BLaER1 (cell line): ENCODE results near the gene AASDH.

Source experiments
- H3K27ac ChIP-seq: shearing (Covaris generic); formaldehyde crosslinking; 2 replicates; pipeline ENCODE4 v1.8.1; 2022
- H3K27me3 ChIP-seq: shearing (Covaris generic); formaldehyde crosslinking; 2 replicates; pipeline ENCODE4 v1.8.1; 2022
- H3K36me3 ChIP-seq: shearing (Covaris generic); formaldehyde crosslinking; 2 replicates; pipeline ENCODE4 v1.8.1; 2022
- H3K4me1 ChIP-seq: shearing (Covaris generic); formaldehyde crosslinking; 2 replicates; pipeline ENCODE4 v1.8.1; 2022
- H3K4me2 ChIP-seq: shearing (Covaris generic); formaldehyde crosslinking; 2 replicates; pipeline ENCODE4 v1.8.1; 2022
- H3K4me3 ChIP-seq: shearing (Covaris generic); formaldehyde crosslinking; 2 replicates; pipeline ENCODE4 v1.8.1; 2022
- H3K9ac ChIP-seq: shearing (Covaris generic); formaldehyde crosslinking; 2 replicates; pipeline ENCODE4 v1.8.1; 2022
- H3K9me3 ChIP-seq: shearing (Covaris generic); formaldehyde crosslinking; 2 replicates; pipeline ENCODE4 v1.8.1; 2022
- H4K20me1 ChIP-seq: shearing (Covaris generic); formaldehyde crosslinking; 2 replicates; pipeline ENCODE4 v1.8.1; 2022
- Cebpa-rat ChIP-seq: shearing (Covaris generic); IDR thresholded peaks from 2 replicates; pipeline ENCODE4 v1.8.1; 2022

AASDH gene

DNA sequence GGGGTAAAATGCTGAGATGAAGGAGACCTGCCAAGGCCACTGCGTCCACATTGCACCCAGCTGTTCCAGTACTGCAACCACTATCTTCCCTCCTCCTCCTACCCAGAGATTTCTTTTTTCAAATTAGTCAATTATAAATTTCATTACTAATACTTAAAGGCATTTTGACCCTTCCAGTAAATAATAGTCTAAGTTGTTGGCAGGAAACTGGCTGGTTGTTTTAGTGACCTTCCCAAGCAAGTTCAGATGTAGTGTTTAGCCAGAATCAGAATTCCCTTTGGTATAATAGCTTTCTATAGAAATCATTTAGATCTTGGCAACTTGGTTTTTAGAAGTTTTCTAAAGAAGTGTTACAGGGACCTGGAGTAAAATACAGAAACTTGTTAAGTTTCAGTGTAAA is 66.0 kb downstream of the AASDH start:
- no peak overlapping the region for H3K9ac ChIP-seq
- H3K36me3 ChIP-seq, result peaks cover 94% of the 10 kb centered on the region
- no peak overlapping the region for H3K4me3 ChIP-seq
- no peaks in the 10 kb centered on the region for H3K9me3 ChIP-seq
- no peak overlapping the region for H3K27ac ChIP-seq
- no peaks in the 10 kb centered on the region for H3K4me1 ChIP-seq
- H4K20me1 ChIP-seq, result no peaks in the 10 kb centered on the region
- H3K4me2 ChIP-seq, result no peak overlapping the region
- TF ChIP-seq Cebpa-rat, result no peak
- no peaks in the 10 kb centered on the region for H3K27me3 ChIP-seq

DNA sequence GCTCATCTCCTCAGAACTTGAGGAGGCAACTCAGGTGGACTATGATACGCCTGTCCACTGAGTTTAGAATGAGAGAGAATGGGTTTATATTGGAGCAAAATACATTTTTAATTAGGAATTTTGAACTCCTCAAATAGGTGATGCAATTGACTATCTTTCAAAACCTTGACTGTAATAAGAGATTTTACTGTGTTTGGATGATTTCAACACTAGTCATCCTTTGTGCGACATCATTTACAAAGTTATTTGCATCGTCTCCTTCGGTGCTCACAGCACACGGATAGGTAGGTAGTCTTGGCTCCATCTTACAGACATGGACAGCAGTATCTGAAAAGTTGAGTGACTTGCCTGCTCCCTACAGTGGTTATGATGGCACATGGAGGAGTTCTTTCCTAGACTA is 67.0 kb downstream of the AASDH start:
- H4K20me1 ChIP-seq, result no peaks in the 10 kb centered on the region
- H3K4me2 ChIP-seq, result no peak overlapping the region
- no peaks in the 10 kb centered on the region for H3K4me1 ChIP-seq
- H3K4me3 ChIP-seq, result no peak overlapping the region
- no peaks in the 10 kb centered on the region for H3K27me3 ChIP-seq
- H3K9me3 ChIP-seq, result no peaks in the 10 kb centered on the region
- no peak overlapping the region for H3K9ac ChIP-seq
- no peak overlapping the region for H3K27ac ChIP-seq
- no peak for TF ChIP-seq Cebpa-rat
- peaks cover 94% of the 10 kb centered on the region for H3K36me3 ChIP-seq

DNA sequence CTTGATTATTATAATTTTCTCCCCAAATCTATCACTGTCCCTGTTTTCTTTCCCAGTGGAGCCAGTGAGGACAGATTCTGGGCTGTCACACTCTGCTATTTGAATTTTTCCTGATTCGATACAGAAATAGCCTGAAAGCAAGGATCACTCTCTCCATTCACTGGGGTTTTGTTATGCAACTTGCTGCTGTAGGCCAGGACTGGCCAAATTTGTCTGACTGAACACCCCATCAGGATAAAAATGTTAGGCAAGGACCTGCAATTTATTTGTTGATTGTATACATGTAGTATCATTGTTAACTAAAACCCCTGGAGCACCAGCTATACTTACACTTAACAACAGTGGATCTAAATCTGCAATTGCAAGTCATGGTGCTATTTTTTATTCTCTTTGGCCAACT is 68.7 kb downstream of the AASDH start:
- H3K4me2 ChIP-seq, result no peak overlapping the region
- TF ChIP-seq Cebpa-rat, result no peak

DNA sequence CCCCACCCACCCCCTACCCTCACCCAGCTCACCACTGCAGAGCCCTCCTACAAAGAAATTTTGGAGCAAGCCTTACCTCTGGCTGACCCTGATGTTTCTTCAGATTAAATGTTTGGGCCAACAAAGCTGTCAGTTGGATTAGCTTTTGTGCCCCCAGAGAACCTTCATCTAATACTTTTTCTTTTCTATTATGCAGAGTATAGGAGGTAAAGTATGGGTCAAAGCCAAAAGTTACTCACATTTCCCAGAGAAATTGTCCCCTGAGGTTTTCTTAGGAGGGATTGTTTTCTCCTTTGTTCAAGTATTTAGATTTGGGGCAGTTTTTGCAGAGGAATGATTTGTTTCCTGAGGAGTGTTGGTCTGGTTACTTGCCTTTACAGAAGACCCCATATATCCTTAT is 69.5 kb downstream of the AASDH start:
- Histone ChIP-seq H3K27me3 (no peaks in the 10 kb centered on the region), H3K36me3 (peaks cover 94% of the 10 kb centered on the region), H3K27ac (no peak overlapping the region), H3K9me3 (peaks cover 17% of the 10 kb centered on the region; the same call in 1 of the 2 replicates), H3K9ac (no peak overlapping the region), H3K4me3 (no peak overlapping the region), H3K4me1 (no peaks in the 10 kb centered on the region), H3K4me2 (no peak overlapping the region), H4K20me1 (no peaks in the 10 kb centered on the region)
- TF ChIP-seq Cebpa-rat, result no peak

More for the DNA sequence above, 68.7 kb downstream of the AASDH start:
- Histone ChIP-seq H4K20me1 (no peaks in the 10 kb centered on the region), H3K4me1 (no peaks in the 10 kb centered on the region), H3K9ac (no peak overlapping the region), H3K27me3 (no peaks in the 10 kb centered on the region), H3K9me3 (peaks cover 17% of the 10 kb centered on the region; the same call in 1 of the 2 replicates), H3K4me3 (no peak overlapping the region), H3K36me3 (peaks cover 94% of the 10 kb centered on the region), H3K27ac (no peak overlapping the region)

DNA sequence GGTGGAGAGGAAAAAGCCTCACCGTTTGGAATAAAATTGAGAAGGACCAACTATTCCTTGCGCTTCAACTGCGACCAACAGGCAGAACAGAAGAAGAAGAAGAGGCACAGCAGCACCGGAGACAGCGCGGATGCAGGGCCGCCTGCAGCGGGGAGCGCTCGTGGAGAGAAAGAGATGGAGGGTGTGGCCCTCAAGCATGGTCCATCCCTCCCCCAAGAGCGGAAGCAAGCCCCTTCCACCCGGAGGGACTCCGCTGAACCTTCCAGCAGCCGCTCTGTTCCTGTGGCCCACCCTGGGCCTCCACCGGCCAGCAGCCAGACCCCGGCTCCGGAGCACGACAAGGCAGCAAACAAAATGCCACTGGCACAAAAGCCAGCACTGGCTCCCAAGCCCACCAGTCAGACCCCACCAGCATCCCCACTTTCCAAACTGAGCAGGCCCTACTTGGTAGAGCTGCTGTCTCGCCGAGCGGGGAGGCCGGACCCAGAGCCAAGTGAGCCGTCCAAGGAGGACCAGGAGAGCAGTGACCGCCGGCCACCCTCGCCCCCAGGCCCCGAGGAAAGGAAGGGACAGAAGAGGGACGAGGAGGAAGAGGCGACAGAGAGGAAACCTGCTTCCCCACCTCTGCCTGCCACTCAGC is 71.2 kb downstream of the AASDH start:
- Histone ChIP-seq H3K9ac (no peak overlapping the region), H3K4me1 (no peaks in the 10 kb centered on the region), H3K36me3 (peaks cover 98% of the 10 kb centered on the region), H3K27ac (no peak overlapping the region), H3K4me3 (no peak overlapping the region), H4K20me1 (no peaks in the 10 kb centered on the region), H3K9me3 (peaks cover 17% of the 10 kb centered on the region; the same call in 1 of the 2 replicates), H3K27me3 (no peaks in the 10 kb centered on the region), H3K4me2 (no peak overlapping the region)
- no peak for TF ChIP-seq Cebpa-rat

DNA sequence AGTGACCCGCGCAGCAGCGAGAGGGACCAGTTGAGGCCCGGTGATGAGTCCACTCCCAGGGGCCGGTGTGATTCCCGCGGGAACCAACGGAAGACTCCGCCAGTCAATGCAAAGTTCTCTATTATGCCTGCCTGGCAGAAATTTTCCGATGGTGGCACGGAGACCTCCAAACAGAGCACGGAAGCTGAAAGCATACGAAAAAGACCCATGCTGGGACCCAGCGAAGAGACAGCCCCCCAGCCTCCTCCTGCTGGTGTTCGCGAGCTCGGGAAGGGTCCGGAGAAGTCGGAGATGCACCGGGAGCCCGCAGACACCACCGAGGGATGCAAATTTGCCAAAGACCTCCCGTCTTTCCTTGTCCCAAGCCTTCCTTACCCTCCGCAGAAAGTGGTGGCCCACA is 71.7 kb downstream of the AASDH start:
- Histone ChIP-seq H4K20me1 (no peaks in the 10 kb centered on the region), H3K4me2 (no peak overlapping the region), H3K9ac (no peak overlapping the region), H3K36me3 (peaks cover 97% of the 10 kb centered on the region), H3K9me3 (peaks cover 17% of the 10 kb centered on the region; the same call in 1 of the 2 replicates), H3K4me1 (peaks cover under 1% of the 10 kb centered on the region; the same call in 1 of the 2 replicates), H3K27me3 (no peaks in the 10 kb centered on the region), H3K27ac (no peak overlapping the region), H3K4me3 (no peak overlapping the region)
- no peak for TF ChIP-seq Cebpa-rat

DNA sequence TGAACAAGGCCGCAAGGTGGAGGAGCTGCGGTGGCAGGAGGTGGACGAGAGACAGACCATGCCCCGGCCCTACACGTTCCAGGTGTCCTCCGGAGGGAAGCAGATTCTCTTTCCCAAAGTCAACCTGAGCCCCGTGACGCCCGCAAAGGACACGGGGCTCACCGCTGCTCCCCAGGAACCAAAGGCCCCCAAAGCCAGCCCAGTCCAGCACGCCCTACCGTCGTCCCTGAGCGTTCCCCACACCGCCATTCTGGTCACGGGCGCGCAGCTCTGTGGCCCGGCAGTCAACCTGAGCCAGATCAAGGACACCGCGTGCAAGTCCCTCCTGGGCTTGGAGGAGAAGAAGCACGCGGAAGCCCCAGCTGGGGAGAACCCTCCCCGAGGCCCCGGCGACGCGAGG is 72.2 kb downstream of the AASDH start:
- H3K4me1 ChIP-seq, result peaks cover 4% of the 10 kb centered on the region; the same call in 1 of the 2 replicates
- peaks cover 97% of the 10 kb centered on the region for H3K36me3 ChIP-seq
- H4K20me1 ChIP-seq, result no peaks in the 10 kb centered on the region
- no peak overlapping the region for H3K4me3 ChIP-seq
- no peak for TF ChIP-seq Cebpa-rat
- H3K27me3 ChIP-seq, result no peaks in the 10 kb centered on the region
- no peak overlapping the region for H3K27ac ChIP-seq
- peaks cover 17% of the 10 kb centered on the region; the same call in 1 of the 2 replicates for H3K9me3 ChIP-seq
- no peak overlapping the region for H3K9ac ChIP-seq
- H3K4me2 ChIP-seq, result no peak overlapping the region

DNA sequence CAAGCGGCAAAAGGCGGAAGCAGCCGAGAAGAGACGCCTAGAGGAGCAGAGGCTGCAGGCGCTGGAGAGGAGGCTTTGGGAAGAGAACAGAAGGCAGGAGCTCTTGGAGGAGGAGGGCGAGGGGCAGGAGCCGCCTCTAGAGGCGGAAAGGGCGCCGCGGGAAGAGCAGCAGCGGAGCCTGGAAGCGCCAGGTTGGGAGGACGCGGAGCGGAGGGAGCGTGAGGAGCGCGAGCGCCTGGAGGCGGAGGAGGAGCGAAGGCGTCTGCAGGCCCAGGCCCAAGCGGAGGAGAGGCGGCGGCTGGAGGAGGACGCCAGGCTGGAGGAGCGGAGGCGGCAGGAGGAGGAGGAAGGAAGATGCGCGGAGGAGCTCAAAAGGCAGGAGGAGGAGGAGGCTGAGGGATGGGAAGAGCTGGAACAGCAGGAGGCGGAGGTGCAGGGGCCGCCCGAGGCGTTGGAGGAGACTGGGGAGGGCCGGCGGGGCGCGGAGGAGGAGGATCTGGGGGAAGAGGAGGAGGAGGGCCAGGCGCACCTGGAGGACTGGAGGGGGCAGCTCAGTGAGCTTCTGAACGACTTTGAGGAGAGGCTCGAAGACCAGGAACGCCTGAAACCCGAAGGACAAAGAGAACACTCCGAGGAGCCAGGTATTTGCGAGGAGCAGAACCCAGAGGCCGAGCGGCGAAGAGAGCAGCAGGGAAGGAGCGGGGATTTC is 72.9 kb downstream of the AASDH start:
- H3K27ac ChIP-seq, result no peak overlapping the region
- no peaks in the 10 kb centered on the region for H3K27me3 ChIP-seq
- no peaks in the 10 kb centered on the region for H4K20me1 ChIP-seq
- H3K36me3 ChIP-seq, result peaks cover 95% of the 10 kb centered on the region
- TF ChIP-seq Cebpa-rat, result no peak
- no peak overlapping the region for H3K9ac ChIP-seq
- H3K4me1 ChIP-seq, result peaks cover 4% of the 10 kb centered on the region; the same call in 1 of the 2 replicates
- H3K4me2 ChIP-seq, result no peak overlapping the region
- no peak overlapping the region for H3K4me3 ChIP-seq
- H3K9me3 ChIP-seq, result peaks cover 17% of the 10 kb centered on the region; the same call in 1 of the 2 replicates

DNA sequence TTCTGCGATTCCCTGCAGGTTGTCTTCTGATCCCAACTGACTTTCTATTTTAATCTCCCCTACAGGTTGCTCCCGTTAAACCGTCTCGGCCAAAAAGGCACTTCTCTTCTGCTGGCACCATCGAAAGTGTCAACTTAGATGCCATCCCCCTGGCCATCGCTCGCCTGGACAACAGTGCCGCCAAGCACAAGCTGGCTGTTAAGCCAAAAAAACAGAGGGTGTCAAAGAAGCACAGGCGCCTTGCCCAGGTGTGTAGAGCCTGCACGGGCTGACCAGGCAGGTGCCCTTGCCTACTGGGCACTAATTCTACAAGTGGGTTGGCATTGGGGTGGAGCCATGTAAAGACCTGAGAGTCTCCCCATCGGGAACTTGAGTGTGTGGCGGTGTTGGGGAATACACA is 74.2 kb downstream of the AASDH start:
- Histone ChIP-seq H3K4me1 (peaks cover 4% of the 10 kb centered on the region; the same call in 1 of the 2 replicates), H3K4me2 (no peak overlapping the region), H3K9me3 (peaks cover 17% of the 10 kb centered on the region; the same call in 1 of the 2 replicates), H3K36me3 (peaks cover 95% of the 10 kb centered on the region), H3K4me3 (no peak overlapping the region), H3K27me3 (no peaks in the 10 kb centered on the region), H3K9ac (no peak overlapping the region), H4K20me1 (no peaks in the 10 kb centered on the region), H3K27ac (no peak overlapping the region)
- no peak for TF ChIP-seq Cebpa-rat

DNA sequence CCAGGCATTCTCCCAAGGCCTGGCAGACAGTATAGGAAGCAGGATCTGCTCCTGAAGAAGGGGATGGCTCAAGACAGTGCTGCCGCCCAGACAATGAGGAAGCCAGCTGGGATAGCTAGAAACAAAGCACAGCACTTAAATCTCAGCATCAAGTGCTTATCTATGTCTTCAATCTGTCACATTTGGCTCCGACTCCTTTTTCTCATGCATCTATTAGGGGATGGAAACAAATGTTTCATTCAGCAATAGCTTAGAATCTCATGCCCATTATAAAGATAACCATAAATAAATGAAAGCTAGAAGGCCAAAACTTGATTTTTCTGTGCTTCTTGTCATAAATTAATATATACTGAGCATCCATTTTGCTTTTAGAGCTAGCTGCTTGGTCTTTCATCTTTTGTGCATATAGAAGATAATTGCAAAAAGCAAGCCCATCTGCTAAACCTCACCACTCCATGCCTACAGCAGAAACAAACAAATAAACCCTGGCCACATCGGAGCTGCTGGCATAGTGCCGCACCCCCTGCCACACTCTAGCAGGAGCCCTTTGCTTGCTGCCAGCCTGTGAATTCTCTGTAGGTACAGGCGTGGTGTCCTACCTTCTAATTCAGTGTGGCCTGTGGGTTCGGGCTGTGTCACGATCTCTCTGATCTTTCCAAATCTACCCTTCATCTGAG is 75.9 kb downstream of the AASDH start:
- no peak overlapping the region for H3K4me3 ChIP-seq
- peaks cover 17% of the 10 kb centered on the region; the same call in 1 of the 2 replicates for H3K9me3 ChIP-seq
- H3K4me2 ChIP-seq, result no peak overlapping the region
- no peak overlapping the region for H3K9ac ChIP-seq
- no peaks in the 10 kb centered on the region for H3K27me3 ChIP-seq
- H3K4me1 ChIP-seq, result peaks cover 15% of the 10 kb centered on the region
- no peaks in the 10 kb centered on the region for H4K20me1 ChIP-seq
- no peak for TF ChIP-seq Cebpa-rat
- peaks cover 92% of the 10 kb centered on the region for H3K36me3 ChIP-seq
- H3K27ac ChIP-seq, result no peak overlapping the region
